Kidney epithelial cell (primary cell): ENCODE results near the gene SLC25A20. TPM values are rescaled to one million over a fixed set of nuclear protein-coding genes. Genes with fewer than 3 reads are reported as not detected.

Experiments
- DNase-seq: peaks from one replicate; pipeline ENCODE4 v3.0.0-alpha.2; 2010; ENCODE audit warnings: low read depth
- H3K27me3 ChIP-seq: 2 replicates; pipeline ENCODE4 v1.6.0; 2011; ENCODE audit warnings: low read length; ENCODE audit not compliant: control insufficient read depth, insufficient read depth
- H3K36me3 ChIP-seq: 2 replicates; pipeline ENCODE4 v1.5.1; 2011; ENCODE audit warnings: low read length; ENCODE audit not compliant: control insufficient read depth, insufficient read depth
- H3K4me3 ChIP-seq: 2 replicates; pipeline ENCODE4 v1.5.1; 2011; ENCODE audit warnings: low read depth, mild to moderate bottlenecking, control low read depth, low read length
- CTCF ChIP-seq: IDR thresholded peaks from 2 replicates; pipeline ENCODE4 v1.5.1; 2011; ENCODE audit warnings: mild to moderate bottlenecking, moderate library complexity, low read length, control low read depth, inconsistent platforms; ENCODE audit not compliant: insufficient read depth, poor library complexity, severe bottlenecking
- total RNA-seq: library from RNA; depleted of rRNA; stranded (reverse); fragments of >200 nt; gene quantifications from 2 replicates; pipeline ENCODE4 v1.2.3, GENCODE V29; 2015

Gene SLC25A20
- total RNA-seq, result 6.9 and 12.3 TPM in 2 replicates

GRCh38 chr3:48898383-48899234 lies at the start of gene SLC25A20:
TSS of gene SLC25A20 (minus strand) at chr3:48898882. CDS start at chr3:48898794, 88 bp downstream.
- Histone ChIP-seq H3K27me3 (no peaks in the 10 kb centered on the region), H3K36me3 (no peaks in the 10 kb centered on the region), H3K4me3 (peak within 1 kb of the TSS; percentile 70)
- TF ChIP-seq CTCF, result no peak
- peak; percentile 54 for DNase-seq

GRCh38 chr3:48945891-48946549 lies 47.3 kb upstream of the SLC25A20 start:
- TF ChIP-seq CTCF, result no peak
- DNase-seq, result no peak
- H3K4me3 ChIP-seq, result no peak overlapping the region
- no peaks in the 10 kb centered on the region for H3K27me3 ChIP-seq
- no peaks in the 10 kb centered on the region for H3K36me3 ChIP-seq

- H3K36me3 ChIP-seq, result no peaks in the 10 kb centered on the region
- no peak for DNase-seq
- H3K4me3 ChIP-seq, result no peak overlapping the region
- no peaks in the 10 kb centered on the region for H3K27me3 ChIP-seq
- no peak for TF ChIP-seq CTCF
These were observed 46.8 kb upstream of the SLC25A20 start for GRCh38 chr3:48945432-48945831.

GRCh38 chr3:48938689-48939088 lies 40.0 kb upstream of the SLC25A20 start:
- no peak for DNase-seq
- no peak for TF ChIP-seq CTCF
- no peaks in the 10 kb centered on the region for H3K36me3 ChIP-seq

GRCh38 chr3:48938156-48938555 lies 39.5 kb upstream of the SLC25A20 start:
- TF ChIP-seq CTCF, result no peak
- DNase-seq, result no peak
- H3K4me3 ChIP-seq, result no peak overlapping the region
- H3K36me3 ChIP-seq, result no peaks in the 10 kb centered on the region
- H3K27me3 ChIP-seq, result no peaks in the 10 kb centered on the region

More at GRCh38 chr3:48938689-48939088, 40.0 kb upstream of the SLC25A20 start:
- Histone ChIP-seq H3K4me3 (no peak overlapping the region), H3K27me3 (no peaks in the 10 kb centered on the region)
